GM12873 (cell line): ENCODE data around the gene METRNL.

ENCODE experiments used
- CTCF ChIP-seq: IDR thresholded peaks from 2 replicates; pipeline ENCODE4 v1.5.1; 2012; ENCODE audit warnings: low read depth, mild to moderate bottlenecking, moderate library complexity, low read length, control low read depth; ENCODE audit not compliant: insufficient read depth; ENCODE audit errors: missing control alignments

The METRNL gene

GRCh38 chr17:83086907-83087787, 7.7 kb downstream of the METRNL start:
- TF ChIP-seq CTCF, result no peak

DNA sequence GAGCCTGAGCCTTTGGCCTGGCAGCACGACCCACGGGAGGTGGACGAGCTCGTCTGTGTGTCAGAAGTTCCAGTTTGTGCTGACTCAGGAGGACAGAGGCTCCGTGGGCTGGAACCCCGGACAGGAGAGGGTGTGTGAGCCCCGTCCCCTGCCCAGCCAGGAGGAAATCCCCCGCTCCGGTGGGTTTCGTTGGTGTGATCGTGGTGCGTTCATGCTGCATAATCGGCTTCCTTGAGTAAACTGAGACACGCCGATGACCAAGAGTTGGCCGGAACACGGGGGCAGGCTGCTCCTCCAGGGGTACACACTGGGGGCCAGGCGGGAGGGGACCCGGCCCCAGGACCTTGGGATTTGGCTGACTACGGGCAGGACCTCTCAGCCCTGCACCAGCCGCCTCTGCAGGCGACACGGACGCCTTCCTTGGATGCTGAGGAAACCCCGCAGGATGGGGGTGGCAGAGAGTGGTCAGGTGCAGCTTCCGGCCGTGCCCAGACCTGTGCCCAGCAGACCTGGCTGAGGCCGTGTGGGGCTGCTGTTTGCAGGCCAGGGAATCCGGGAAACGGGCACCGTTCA, 8.5 kb downstream of the METRNL start:
- TF ChIP-seq CTCF, result no peak

- no peak for TF ChIP-seq CTCF
Observed at GRCh38 chr17:83088451-83088850, 9.0 kb downstream of the METRNL start.

- TF ChIP-seq CTCF, result no peak
Observed at GRCh38 chr17:83088909-83089308, 9.5 kb downstream of the METRNL start.

GRCh38 chr17:83089328-83090132, 10.1 kb downstream of the METRNL start:
- no peak for TF ChIP-seq CTCF

- TF ChIP-seq CTCF, result no peak
Observed at GRCh38 chr17:83090444-83091256, 11.2 kb downstream of the METRNL start.
